Left lung (tissue), 10 donors: ENCODE results near the gene RETREG2. TPM values are rescaled to one million over a fixed set of nuclear protein-coding genes. Genes with fewer than 3 reads are reported as not detected.

ENCODE experiments used
- ATAC-seq: fragments of 200-7000 bp; cut with Tn5 transposase; one replicate; pipeline ENCODE4 v1.9.1; 2020; ENCODE audit warnings: moderate library complexity
- DNase-seq, 4 donors: peaks; one replicate each; pipeline ENCODE4 v3.0.0-alpha.2; 2013 to 2020
- H3K27ac ChIP-seq, 2 donors: fragments of 200-600 bp; sonication (generic) in 1 of 2; one replicate each; pipeline versions ENCODE4 v1.5.0 to v1.8.0; 2020 to 2021
- H3K27me3 ChIP-seq, 2 donors: fragments of 200-600 bp; sonication (generic) in 1 of 2; one replicate each; pipeline versions ENCODE4 v1.5.0 to v1.8.0; 2020 to 2021
- H3K36me3 ChIP-seq, 2 donors: fragments of 200-600 bp; sonication (generic) in 1 of 2; one replicate each; pipeline versions ENCODE4 v1.5.0 to v1.8.0; 2020 to 2021
- H3K4me1 ChIP-seq, 2 donors: fragments of 200-600 bp; one replicate each; pipeline ENCODE4 v1.8.0; 2021
- H3K4me3 ChIP-seq, 2 donors: fragments of 200-600 bp; sonication (generic) in 1 of 2; one replicate each; pipeline versions ENCODE4 v1.5.0 to v1.8.0; 2020 to 2021; ENCODE audit warnings: mild to moderate bottlenecking in 1 of 2
- H3K9me3 ChIP-seq, 2 donors: fragments of 200-600 bp; sonication (generic) in 1 of 2; one replicate each; pipeline versions ENCODE4 v1.5.0 to v1.8.0; 2020 to 2021
- CTCF ChIP-seq, 2 donors: fragments of 200-600 bp; sonication (generic) in 1 of 2; IDR thresholded peaks; one replicate each; pipeline versions ENCODE4 v1.5.0 to v1.8.0; 2021; ENCODE audit warnings: antibody characterized with exemption in 2 of 2
- intact Hi-C, 2 donors: fragments of 100-400 bp; cut with DNase I; formaldehyde crosslinking; loops; one replicate each; pipeline versions ENCODE4 v1.11.2 to v1.14.2; 2022
- polyA plus RNA-seq, 6 donors: library from polyadenylated mRNA; unstranded; fragments of 120-200 nt; gene quantifications; one replicate each; pipeline ENCODE4 v1.2.1, GENCODE V29; 2013; ENCODE audit not compliant: insufficient read length in 6 of 6
- total RNA-seq, 2 donors: library from RNA; stranded (reverse); fragmentation: NEBNext Ultra II Directional; extraction: Animal tissue kit (Norgen Biotek cat#: 25700); gene quantifications; one replicate each; pipeline ENCODE4 v1.2.1, GENCODE V29; 2021
- donor health status: DM: no; HTN: yes; CAD: no.
- donor health status: DM: no; HTN: no; CAD: no.

RETREG2 gene
- total and polyA plus RNA-seq, 8 donors: 75.0 to 86.6 (median 83.5) TPM

- Histone ChIP-seq H3K36me3 (no peaks in the 10 kb centered on the region), H3K9me3 (no peaks in the 10 kb centered on the region), H3K27ac (no peak overlapping the region), H3K4me1 (no peaks in the 10 kb centered on the region), H3K27me3 (no peaks in the 10 kb centered on the region), H3K4me3 (no peak overlapping the region)
- intact Hi-C loops: no loop called here
- ATAC-seq: no peak
- DNase-seq: no peak
- no peak for TF ChIP-seq CTCF (IDR thresholded peaks at IDR 0.05)
Measured at GRCh38 chr2:219131744-219132143, 46.3 kb upstream of the RETREG2 start.

- Histone ChIP-seq H3K9me3 (no peaks in the 10 kb centered on the region), H3K27me3 (no peaks in the 10 kb centered on the region), H3K4me1 (no peaks in the 10 kb centered on the region), H3K27ac (no peak overlapping the region), H3K36me3 (peaks cover 0 to 3% of the 10 kb centered on the region in 2 donors), H3K4me3 (no peak overlapping the region)
- no peak for DNase-seq
- no peak for ATAC-seq
- intact Hi-C loops: no loop called here
- no peak for TF ChIP-seq CTCF (IDR thresholded peaks at IDR 0.05)
Measured at GRCh38 chr2:219133976-219134375, 44.1 kb upstream of the RETREG2 start.

- intact Hi-C loops: no loop called here
- H3K9me3 ChIP-seq: no peaks in the 10 kb centered on the region
- no peak overlapping the region for H3K4me3 ChIP-seq
- H3K36me3 ChIP-seq: peaks cover 0 to 57% of the 10 kb centered on the region in 2 donors
- no peaks in the 10 kb centered on the region for H3K4me1 ChIP-seq
- no peaks in the 10 kb centered on the region for H3K27me3 ChIP-seq
- no peak for ATAC-seq
- no peak overlapping the region for H3K27ac ChIP-seq
- no peak for DNase-seq
- no peak for TF ChIP-seq CTCF (IDR thresholded peaks at IDR 0.05)
Measured at GRCh38 chr2:219140722-219141121, 37.4 kb upstream of the RETREG2 start.

GRCh38 chr2:219142329-219142728, 35.7 kb upstream of the RETREG2 start:
- peak; percentile 42 for ATAC-seq
- no peaks in the 10 kb centered on the region for H3K27me3 ChIP-seq
- H3K4me3 ChIP-seq: no peak overlapping the region
- H3K9me3 ChIP-seq: no peaks in the 10 kb centered on the region
- no peaks in the 10 kb centered on the region for H3K4me1 ChIP-seq
- peaks cover 0 to 73% of the 10 kb centered on the region in 2 donors for H3K36me3 ChIP-seq
- DNase-seq: no peak
- no peak overlapping the region for H3K27ac ChIP-seq
- intact Hi-C loops: no loop called here
- no peak for TF ChIP-seq CTCF (IDR thresholded peaks at IDR 0.05)

GRCh38 chr2:219149667-219150066, 28.4 kb upstream of the RETREG2 start:
- intact Hi-C loops: loop anchor here in 1 of 2 donors (5.0 kb wide), 1 partner anchor 92 kb away; no protein-coding TSS in a partner anchor
- no peak overlapping the region for H3K4me3 ChIP-seq
- no peaks in the 10 kb centered on the region for H3K9me3 ChIP-seq
- H3K4me1 ChIP-seq: peaks cover 0 to 10% of the 10 kb centered on the region in 2 donors
- H3K36me3 ChIP-seq: peaks cover 0 to 69% of the 10 kb centered on the region in 2 donors
- no peaks in the 10 kb centered on the region for H3K27me3 ChIP-seq
- ATAC-seq (peak; percentile 34), DNase-seq (no peak)
- no peak for TF ChIP-seq CTCF (IDR thresholded peaks at IDR 0.05)
- no peak overlapping the region for H3K27ac ChIP-seq
